ENCODE results near the gene BTN3A1.

BTN3A1 gene

GRCh38 chr6:26379292-26379691 is 22.8 kb upstream of the BTN3A1 start:
- DNase-seq (ENCODE audit: low read depth in 1 of 2, low spot score in 1 of 2): no peak

GRCh38 chr6:26379740-26380139 is 22.3 kb upstream of the BTN3A1 start:
- no peak for DNase-seq (ENCODE audit: low read depth in 1 of 2, low spot score in 1 of 2)

GRCh38 chr6:26380256-26380655 is 21.8 kb upstream of the BTN3A1 start:
- no peak for DNase-seq (ENCODE audit: low read depth in 1 of 2, low spot score in 1 of 2)

GRCh38 chr6:26382121-26382520 is 20.0 kb upstream of the BTN3A1 start:
- DNase-seq (ENCODE audit: low read depth in 1 of 2, low spot score in 1 of 2): no peak

- no peak for DNase-seq (ENCODE audit: low read depth in 1 of 2, low spot score in 1 of 2)
These were observed 18.3 kb upstream of the BTN3A1 start for GRCh38 chr6:26383624-26384417.

GRCh38 chr6:26385734-26386125 is 16.3 kb upstream of the BTN3A1 start:
- DNase-seq (ENCODE audit: low read depth in 1 of 2, low spot score in 1 of 2): no peak

- no peak for DNase-seq (ENCODE audit: low read depth in 1 of 2, low spot score in 1 of 2)
These were observed 14.5 kb upstream of the BTN3A1 start for GRCh38 chr6:26387565-26387964.

GRCh38 chr6:26388014-26388413 is 14.1 kb upstream of the BTN3A1 start:
- no peak for DNase-seq (ENCODE audit: low read depth in 1 of 2, low spot score in 1 of 2)

- DNase-seq (ENCODE audit: low read depth in 1 of 2, low spot score in 1 of 2): no peak
These were observed 13.6 kb upstream of the BTN3A1 start for GRCh38 chr6:26388441-26388840.

GRCh38 chr6:26389349-26389894 is 12.7 kb upstream of the BTN3A1 start:
- DNase-seq (ENCODE audit: low read depth in 1 of 2, low spot score in 1 of 2): no peak

GRCh38 chr6:26390531-26390930 is 11.5 kb upstream of the BTN3A1 start:
- no peak for DNase-seq (ENCODE audit: low read depth in 1 of 2, low spot score in 1 of 2)

- no peak for DNase-seq (ENCODE audit: low read depth in 1 of 2, low spot score in 1 of 2)
These were observed 9.0 kb upstream of the BTN3A1 start for GRCh38 chr6:26392932-26393636.

GRCh38 chr6:26394289-26394688 is 7.8 kb upstream of the BTN3A1 start:
- no peak for DNase-seq (ENCODE audit: low read depth in 1 of 2, low spot score in 1 of 2)

- DNase-seq (ENCODE audit: low read depth in 1 of 2, low spot score in 1 of 2): no peak
These were observed 3.5 kb upstream of the BTN3A1 start for GRCh38 chr6:26398555-26398954.

- no peak for DNase-seq (ENCODE audit: low read depth in 1 of 2, low spot score in 1 of 2)
These were observed 1.4 kb upstream of the BTN3A1 start for GRCh38 chr6:26400626-26401025.

GRCh38 chr6:26401389-26401986 is 587 bp upstream of the BTN3A1 start:
- DNase-seq (ENCODE audit: low read depth in 1 of 2, low spot score in 1 of 2): no peak

- DNase-seq (ENCODE audit: low read depth in 1 of 2, low spot score in 1 of 2): no peak
These were observed 1.8 kb downstream of the BTN3A1 start for GRCh38 chr6:26403893-26404292.

- DNase-seq (ENCODE audit: low read depth in 1 of 2, low spot score in 1 of 2): no peak
These were observed 2.5 kb downstream of the BTN3A1 start for GRCh38 chr6:26404546-26404945.

GRCh38 chr6:26408828-26409730 is 7.0 kb downstream of the BTN3A1 start:
- no peak for DNase-seq (ENCODE audit: low read depth in 1 of 2, low spot score in 1 of 2)

GRCh38 chr6:26411751-26412150 is 9.7 kb downstream of the BTN3A1 start:
- DNase-seq (ENCODE audit: low read depth in 1 of 2, low spot score in 1 of 2): no peak

GRCh38 chr6:26412228-26412627 is 10.2 kb downstream of the BTN3A1 start:
- no peak for DNase-seq (ENCODE audit: low read depth in 1 of 2, low spot score in 1 of 2)

Measured in stimulated activated CD4-positive, alpha-beta T cell treated with anti-CD3 and anti-CD28 coated beads, Interleukin-15, amount 100 ng/mL, for 1 hour (primary cell).